ENCODE data around the gene ACBD6. TPM values are rescaled to one million over a fixed set of nuclear protein-coding genes. Genes with fewer than 3 reads are reported as not detected.

Gene ACBD6
- total and polyA plus RNA-seq, 2 of the 4 experiments (the other 2 are of a cell fraction): 52.5 to 59.1 TPM

- Histone ChIP-seq H3K4ac (ENCODE audit: low read depth, low read length) (no peak overlapping the region), H2BK120ac (ENCODE audit: low read depth, low read length) (no peak overlapping the region), H4K5ac (ENCODE audit: low read depth, low read length) (no peak overlapping the region), H3K27me3 (ENCODE audit: control insufficient read depth, insufficient read depth, low read length) (no peaks in the 10 kb centered on the region), H3K9me3 (ENCODE audit: control insufficient read depth, insufficient read depth, low read length) (no peaks in the 10 kb centered on the region), H3K36me3 (ENCODE audit: control insufficient read depth, insufficient read depth, low read length) (peaks cover 30% of the 10 kb centered on the region), H4K8ac (ENCODE audit: low read depth in 2 of 2, low read length in 2 of 2) (no peak overlapping the region), H3K56ac (ENCODE audit: extremely low read depth, insufficient read depth, low read length) (no peak overlapping the region), H3K9me1 (ENCODE audit: insufficient read depth, low read length) (peaks cover 17% of the 10 kb centered on the region), H2BK15ac (ENCODE audit: low read depth, low read length) (no peak overlapping the region), H3K18ac (ENCODE audit: low read depth, low read length) (no peak overlapping the region), H2BK5ac (ENCODE audit: low read depth, low read length, poor library complexity, severe bottlenecking) (no peak overlapping the region), H3K4me3 (ENCODE audit: insufficient read depth, low read depth, low read length) (no peak overlapping the region), H3K4me1 (ENCODE audit: control insufficient read depth, insufficient read depth, low read length) (peaks cover 9% of the 10 kb centered on the region), H4K91ac (ENCODE audit: insufficient read depth, low read depth, low read length) (no peak overlapping the region), H4K20me1 (ENCODE audit: insufficient read depth, low read length) (peaks cover 10% of the 10 kb centered on the region; the same call in 1 of the 2 replicates), H3K23ac (ENCODE audit: low read depth, low read length) (no peak overlapping the region), H2AK5ac (ENCODE audit: low read depth, low read length) (no peak overlapping the region), H3K4me2 (ENCODE audit: low read depth, low read length) (no peak overlapping the region), H3K79me1 (ENCODE audit: low read depth in 1 of 2, low read length in 2 of 2) (no peaks in the 10 kb centered on the region), H3K9ac (ENCODE audit: low read depth, low read length) (no peak overlapping the region), H3K27ac (ENCODE audit: insufficient read depth, low read length) (no peak overlapping the region), H2BK20ac (ENCODE audit: low read depth, low read length) (no peak overlapping the region), H3K14ac (replicated peaks; ENCODE audit: low read depth, low read length) (no peak overlapping the region), H2AFZ (replicated peaks; ENCODE audit: low read length, poor library complexity) (no peak overlapping the region), H2AK9ac (replicated peaks; ENCODE audit: low read depth, low read length, poor library complexity) (no peak overlapping the region)
- 100% methylated on average over 1 of the region's 5 CpGs; no CpG with 5 or more reads in 1 of the 2 experiments for WGBS, 2 experiments (ENCODE audit: extremely low coverage in 2 of 2, insufficient read length in 1 of 2)
- ChIA-PET CTCF (no interaction called here), POLR2A (ENCODE audit: unreplicated experiment) (no interaction called here)
- dilution Hi-C loops (cut with HindIII; ENCODE audit: low sequenced_read_pairs, unreplicated experiment) (no loop called here), in situ Hi-C loops (cut with MboI; ENCODE audit: low sequenced_read_pairs) (no loop called here), intact Hi-C loops (cut with micrococcal nuclease) (loop anchor here (5.0 kb wide), 1 partner anchor 142 kb away; no protein-coding TSS in a partner anchor)
- ATAC-seq (ENCODE audit: low read depth): no peak
- DNase-seq: no peak
- no peak for TF ChIP-seq RFX5 (IDR thresholded peaks at IDR 0.05; ENCODE audit: low read depth, low read length)
- TF ChIP-seq MAZ (IDR thresholded peaks at IDR 0.05; ENCODE audit: borderline replicate concordance, low read depth, low read length): no peak
- no peak for TF ChIP-seq MAFK (IDR thresholded peaks at IDR 0.05; ENCODE audit: low read depth, low read length)
- no peak for TF ChIP-seq USF2 (IDR thresholded peaks at IDR 0.05; ENCODE audit: low read depth, low read length)
- TF ChIP-seq CTCF (conservative IDR thresholded peaks at IDR 0.05; ENCODE audit: low read depth, low read length): no peak
- no peak for TF ChIP-seq ELK1 (IDR thresholded peaks at IDR 0.05; ENCODE audit: borderline replicate concordance, low read depth, low read length)
- no peak for TF ChIP-seq SMC3 (IDR thresholded peaks at IDR 0.05; ENCODE audit: low read depth, low read length)
- no peak for TF ChIP-seq RAD21 (IDR thresholded peaks at IDR 0.05; ENCODE audit: low read length)
- no peak for TF ChIP-seq CHD1 (IDR thresholded peaks at IDR 0.05; ENCODE audit: low read depth, low read length)
- no peak for TF ChIP-seq RCOR1 (IDR thresholded peaks at IDR 0.05; ENCODE audit: insufficient replicate concordance, low read length)
- TF ChIP-seq MXI1 (IDR thresholded peaks at IDR 0.05; ENCODE audit: borderline replicate concordance, low read depth, low read length): no peak
- TF ChIP-seq POLR2A (IDR thresholded peaks at IDR 0.05; ENCODE audit: low read depth, low read length): no peak
- BruUV-seq (replicated peaks): no TSS peak
Measured at GRCh38 chr1:180275726-180276125, 226.7 kb downstream of the ACBD6 start.
